H1 (cell line): Measurements from ENCODE around the gene DNAJC22. TPM values are rescaled to one million over a fixed set of nuclear protein-coding genes. Genes with fewer than 3 reads are reported as not detected.

ENCODE experiments used
- CTCF ChIA-PET: fragments of 300-600 bp; sonication (Branson Sonifier 250); formaldehyde crosslinking; loops from one replicate; lab custom pipeline; 2021; ENCODE audit not compliant: partially characterized antibody; lab: Charles Lee
- POLR2A ChIA-PET: fragments of 300-600 bp; sonication (Branson Sonifier 250); formaldehyde crosslinking; loops from one replicate; lab custom pipeline; 2021; ENCODE audit warnings: inconsistent platforms; ENCODE audit not compliant: partially characterized antibody; lab: Charles Lee
- DNase-seq, 2 experiments: peaks; one replicate each; pipeline versions ENCODE4 v3.0.0 to v3.0.0-alpha.2; 2010 to 2022; ENCODE audit warnings: low spot score in 2 of 2, low read depth in 1 of 2, mixed read lengths in 1 of 2
- FAIRE-seq: peaks from 2 replicates; lab custom pipeline; 2011; peaks lifted over from hg19 to GRCh38; lab: Jason Lieb, UNC
- H2AFZ ChIP-seq: 2 replicates; pipeline ENCODE4 v1.8.1; 2012; ENCODE audit warnings: low read length, inconsistent platforms
- H2AK5ac ChIP-seq: 2 replicates; pipeline ENCODE4 v1.6.1; 2013; ENCODE audit warnings: low read depth, low read length
- H2BK120ac ChIP-seq: replicated peaks from 2 replicates; pipeline ENCODE3; 2013; ENCODE audit warnings: low read depth, low read length, inconsistent platforms
- H2BK12ac ChIP-seq: 2 replicates; pipeline ENCODE4 v1.6.1; 2013; ENCODE audit warnings: low read depth, low read length
- H2BK15ac ChIP-seq: 2 replicates; pipeline ENCODE4 v1.6.1; 2013; ENCODE audit warnings: low read length
- H2BK20ac ChIP-seq: 2 replicates; pipeline ENCODE4 v1.6.1; 2013; ENCODE audit warnings: low read length
- H2BK5ac ChIP-seq: 2 replicates; pipeline ENCODE4 v1.6.1; 2013; ENCODE audit warnings: low read depth, low read length
- H3K14ac ChIP-seq: 2 replicates; pipeline ENCODE4 v1.6.1; 2013; ENCODE audit warnings: inconsistent platforms; ENCODE audit not compliant: insufficient read length
- H3K18ac ChIP-seq: 2 replicates; pipeline ENCODE4 v1.6.1; 2013; ENCODE audit warnings: low read length; ENCODE audit errors: extremely low read depth
- H3K23ac ChIP-seq: 2 replicates; pipeline ENCODE4 v1.6.1; 2013; ENCODE audit warnings: inconsistent platforms; ENCODE audit not compliant: insufficient read length
- H3K23me2 ChIP-seq: 2 replicates; pipeline ENCODE4 v1.6.1; 2013; ENCODE audit warnings: low read depth, low read length
- H3K27ac ChIP-seq: 2 replicates; pipeline ENCODE4 v1.6.1; 2011; ENCODE audit warnings: low read depth, low read length, inconsistent platforms
- H3K27me3 ChIP-seq, 4 experiments: replicated peaks in 1 of 4; 1 replicate in 1 of 4; 2 replicates in 3 of 4; pipeline versions ENCODE4 v1.6.1 to v1.8.1; 2011 to 2013; ENCODE audit warnings: low read length in 3 of 4, mild to moderate bottlenecking in 3 of 4, inconsistent platforms in 2 of 4, mixed read lengths in 2 of 4, moderate library complexity in 1 of 4; ENCODE audit not compliant: control insufficient read depth in 3 of 4, insufficient read depth in 3 of 4; ENCODE audit errors: extremely low read depth in 1 of 4
- H3K36me3 ChIP-seq, 4 experiments: 2 replicates each; pipeline versions ENCODE4 v1.6.1 to v1.8.1; 2011 to 2013; ENCODE audit warnings: mild to moderate bottlenecking in 4 of 4, low read length in 3 of 4, moderate library complexity in 2 of 4, control low read depth in 1 of 4, inconsistent platforms in 1 of 4; ENCODE audit not compliant: insufficient read depth in 4 of 4, control insufficient read depth in 2 of 4
- H3K4ac ChIP-seq: replicated peaks from 2 replicates; pipeline ENCODE3; 2013; ENCODE audit warnings: low read length, low read depth, mixed read lengths, inconsistent platforms; ENCODE audit not compliant: insufficient read length
- H3K4me1 ChIP-seq, 4 experiments: replicated peaks in 1 of 4; 1 replicate in 1 of 4; 2 replicates in 3 of 4; pipeline versions ENCODE4 v1.6.1 to v1.8.1; 2011 to 2013; ENCODE audit warnings: low read length in 3 of 4, inconsistent platforms in 2 of 4, mixed read lengths in 1 of 4; ENCODE audit not compliant: insufficient read depth in 4 of 4, control insufficient read depth in 3 of 4
- H3K4me2 ChIP-seq, 2 experiments: 2 replicates each; pipeline versions ENCODE4 v1.6.1 to v1.8.1; 2011 to 2013; ENCODE audit warnings: low read depth in 2 of 2, low read length in 2 of 2, control low read depth in 1 of 2, inconsistent platforms in 1 of 2, mild to moderate bottlenecking in 1 of 2; ENCODE audit not compliant: insufficient read depth in 1 of 2
- H3K4me3 ChIP-seq, 4 experiments: fragments of 200-600, 300-600 bp in 1 of 4; sonication (generic), shearing (Covaris generic), sonication (Bioruptor Twin) in 1 of 4; 2 replicates each; pipeline versions ENCODE4 v1.5.1 to v1.8.1; 2011 to 2016; ENCODE audit warnings: low read length in 4 of 4, low read depth in 3 of 4, control low read depth in 2 of 4, inconsistent platforms in 2 of 4, mild to moderate bottlenecking in 2 of 4, mixed read lengths in 1 of 4, moderate library complexity in 1 of 4; ENCODE audit not compliant: insufficient read depth in 2 of 4; ENCODE audit errors: extremely low read depth in 1 of 4
- H3K56ac ChIP-seq: replicated peaks from 2 replicates; pipeline ENCODE3; 2013; ENCODE audit warnings: low read depth, mild to moderate bottlenecking, mixed read lengths, low read length, inconsistent platforms; ENCODE audit not compliant: insufficient read length
- H3K79me1 ChIP-seq: 2 replicates; pipeline ENCODE4 v1.6.1; 2013; ENCODE audit warnings: low read depth, low read length, control low read depth
- H3K79me2 ChIP-seq, 2 experiments: 2 replicates each; pipeline versions ENCODE4 v1.6.1 to v1.8.1; 2012 to 2013; ENCODE audit warnings: low read length in 2 of 2, mild to moderate bottlenecking in 2 of 2, inconsistent platforms in 1 of 2; ENCODE audit not compliant: insufficient read depth in 2 of 2, control insufficient read depth in 1 of 2
- H3K9ac ChIP-seq, 4 experiments: replicated peaks in 1 of 4; 1 replicate in 1 of 4; 2 replicates in 3 of 4; pipeline versions ENCODE4 v1.6.1 to v1.8.1; 2011 to 2013; ENCODE audit warnings: low read depth in 3 of 4, low read length in 3 of 4, control low read depth in 2 of 4, mild to moderate bottlenecking in 2 of 4, moderate library complexity in 2 of 4, inconsistent platforms in 1 of 4; ENCODE audit errors: extremely low read depth in 1 of 4
- H3K9me3 ChIP-seq, 2 experiments: 2 replicates each; pipeline versions ENCODE4 v1.6.1 to v1.8.1; 2012 to 2013; ENCODE audit warnings: mild to moderate bottlenecking in 2 of 2, moderate library complexity in 2 of 2, control low read depth in 1 of 2, inconsistent platforms in 1 of 2, low read depth in 1 of 2, low read length in 1 of 2, mixed read lengths in 1 of 2; ENCODE audit not compliant: insufficient read depth in 2 of 2
- H4K20me1 ChIP-seq, 2 experiments: replicated peaks in 1 of 2; 2 replicates each; pipeline versions ENCODE3 to v1.8.1; 2011 to 2013; ENCODE audit warnings: inconsistent platforms in 2 of 2, low read length in 2 of 2, mild to moderate bottlenecking in 1 of 2; ENCODE audit not compliant: insufficient read depth in 2 of 2, control insufficient read depth in 1 of 2
- H4K5ac ChIP-seq: 2 replicates; pipeline ENCODE4 v1.6.1; 2013; ENCODE audit warnings: low read length, low read depth, mixed read lengths, inconsistent platforms; ENCODE audit not compliant: insufficient read length
- H4K8ac ChIP-seq: 2 replicates; pipeline ENCODE4 v1.8.0; 2013; ENCODE audit warnings: mild to moderate bottlenecking, moderate library complexity, low read length, inconsistent platforms; ENCODE audit not compliant: insufficient read depth; ENCODE audit errors: extremely low read depth
- H4K91ac ChIP-seq: replicated peaks from 2 replicates; pipeline ENCODE3; 2013; ENCODE audit warnings: low read length, mixed read lengths, inconsistent platforms; ENCODE audit not compliant: insufficient read length
- ASH2L ChIP-seq: fragments of 200-600, 300-600 bp; sonication (generic); IDR thresholded peaks from one replicate; pipeline ENCODE4 v1.7.1; 2017; ENCODE audit warnings: low read length
- ATF3 ChIP-seq: IDR thresholded peaks from 2 replicates; pipeline ENCODE4 v1.6.1; 2011; ENCODE audit warnings: low read depth, mild to moderate bottlenecking, low read length; ENCODE audit not compliant: insufficient read depth
- CHD1 ChIP-seq: IDR thresholded peaks from 2 replicates; pipeline ENCODE4 v1.6.1; 2012; ENCODE audit warnings: low read depth, low read length, improper control_type of control experiment
- CREB1 ChIP-seq: IDR thresholded peaks from 2 replicates; pipeline ENCODE4 v1.6.1; 2012; ENCODE audit warnings: inconsistent platforms
- GTF2F1 ChIP-seq: IDR thresholded peaks from 2 replicates; pipeline ENCODE4 v1.6.1; 2012; ENCODE audit warnings: low read depth, low read length, improper control_type of control experiment, borderline replicate concordance
- MAFK ChIP-seq: IDR thresholded peaks from 2 replicates; pipeline ENCODE4 v1.6.1; 2012; ENCODE audit warnings: low read depth, mild to moderate bottlenecking, improper control_type of control experiment, low read length
- POU5F1 ChIP-seq: IDR thresholded peaks from 2 replicates; pipeline ENCODE4 v1.6.1; 2011; ENCODE audit warnings: low read depth, mild to moderate bottlenecking, low read length, moderate library complexity
- RAD21 ChIP-seq, 2 experiments: IDR thresholded peaks in 1 of 2; conservative IDR thresholded peaks in 1 of 2; 2 replicates each; pipeline ENCODE4 v1.6.1; 2011; ENCODE audit warnings: low read depth in 2 of 2, low read length in 2 of 2, improper control_type of control experiment in 1 of 2, inconsistent platforms in 1 of 2, mild to moderate bottlenecking in 1 of 2, moderate library complexity in 1 of 2
- RFX5 ChIP-seq: IDR thresholded peaks from 2 replicates; pipeline ENCODE4 v1.6.1; 2011; ENCODE audit warnings: low read depth, low read length, improper control_type of control experiment, borderline replicate concordance
- RXRA ChIP-seq: IDR thresholded peaks from 2 replicates; pipeline ENCODE4 v1.6.1; 2011; ENCODE audit warnings: low read depth, mild to moderate bottlenecking, low read length, moderate library complexity; ENCODE audit not compliant: insufficient read depth
- SIX5 ChIP-seq: IDR thresholded peaks from 2 replicates; pipeline ENCODE4 v1.6.1; 2011; ENCODE audit warnings: mild to moderate bottlenecking, low read depth, low read length
- TAF1 ChIP-seq: IDR thresholded peaks from 2 replicates; pipeline ENCODE4 v1.6.1; 2011; ENCODE audit warnings: mild to moderate bottlenecking, low read depth, low read length
- TAF7 ChIP-seq: optimal IDR thresholded peaks from 2 replicates; pipeline ENCODE3; 2011; ENCODE audit warnings: low read depth, mild to moderate bottlenecking, inconsistent platforms, low read length, moderate library complexity, borderline replicate concordance
- YY1 ChIP-seq: IDR thresholded peaks from 2 replicates; pipeline ENCODE4 v1.6.1; 2011; ENCODE audit warnings: low read depth, mild to moderate bottlenecking, low read length
- WGBS, 2 experiments: shearing (Covaris generic) in 1 of 2; methylation state at CpG; one replicate each; pipeline versions ENCODE4 v1.1.6 to v1.1.7; 2013 to 2015; ENCODE audit warnings: low lambda C conversion rate in 2 of 2, mixed read lengths in 2 of 2, inconsistent platforms in 1 of 2, low coverage in 1 of 2, missing lambda C conversion rate in 1 of 2; ENCODE audit not compliant: insufficient replicate concordance in 2 of 2, insufficient coverage in 1 of 2, insufficient read length in 1 of 2; ENCODE audit errors: extremely low coverage in 1 of 2, missing lambda C conversion rate in 1 of 2; 5-methylcytosine and 5-hydroxymethylcytosine counted together
- polyA plus RNA-seq, 7 experiments: library from polyadenylated mRNA; depleted of rRNA in 3 of 7; stranded (reverse) in 5 of 7; unstranded in 2 of 7; fragments of >200 nt in 5 of 7; fragments of 200-250 nt in 2 of 7; gene quantifications; 1 replicate in 5 of 7; 2 replicates in 1 of 7; 4 replicates in 1 of 7; pipeline versions ENCODE4 v1.2.1 to v1.2.3, GENCODE V29; 2011 to 2013; ENCODE audit warnings: missing spikeins in 2 of 7, mixed read lengths in 2 of 7
- total RNA-seq: library from RNA; stranded (reverse); fragmentation: NEBNext Ultra II Directional; extraction: Animal tissue kit (Norgen Biotek cat#: 25700); gene quantifications from 2 replicates; pipeline ENCODE4 v1.2.1, GENCODE V29; 2021

DNAJC22 gene
- total and polyA plus RNA-seq, 2 of the 8 experiments (the other 6 are each of a cell fraction or from before 2014, with no cell fraction given): 0.20 to 0.39 TPM

GRCh38 chr12:49325606-49326005 is 21.1 kb upstream of the DNAJC22 start:
- no peak overlapping the region for H3K14ac ChIP-seq
- peaks cover 7% of the 10 kb centered on the region; the same call in 1 of the 2 replicates for H3K23me2 ChIP-seq
- H2BK120ac ChIP-seq: no peak overlapping the region
- H3K4me2 ChIP-seq: no peak overlapping the region
- POLR2A ChIA-PET: interaction anchor here (0.7 to 0.9 kb wide), 3 partner anchors 27 to 287 kb away, joined by 3 read pairs; no protein-coding TSS in a partner anchor
- CTCF ChIA-PET: interaction anchor here (0.6 to 9.2 kb wide), 8 partner anchors 12 to 258 kb away, joined by 3 to 76 read pairs (median 4); partner anchors contain the start of genes DNAJC22 and PRPH
- FAIRE-seq (no peak), DNase-seq (no peak)
- H3K9ac ChIP-seq: no peak overlapping the region
- WGBS, 2 experiments: 91% methylated on average over 6 of the region's 6 CpGs; no CpG with 5 or more reads in 1 of the 2 experiments
- no peaks in the 10 kb centered on the region; the same call in 1 of the 2 replicates for H3K79me1 ChIP-seq
- H3K4ac ChIP-seq: no peak overlapping the region
- H3K36me3 ChIP-seq: peaks cover 5 to 34% (median 21%) of the 10 kb centered on the region in 4 experiments; a peak in 7 of 8 replicates
- H2AK5ac ChIP-seq: no peak overlapping the region
- H3K4me3 ChIP-seq: no peak overlapping the region
- no peak overlapping the region for H2BK5ac ChIP-seq
- no peak overlapping the region for H3K56ac ChIP-seq
- H4K20me1 ChIP-seq: peaks cover 0 to 4% of the 10 kb centered on the region in 2 experiments
- H3K23ac ChIP-seq: no peak overlapping the region
- no peak overlapping the region for H4K8ac ChIP-seq
- H2AFZ ChIP-seq: no peak overlapping the region
- H3K18ac ChIP-seq: no peak overlapping the region
- H4K91ac ChIP-seq: no peak overlapping the region
- no peak overlapping the region for H3K27ac ChIP-seq
- H3K4me1 ChIP-seq: peaks cover 4 to 13% (median 6%) of the 10 kb centered on the region in 4 experiments; a peak in 6 of 7 replicates
- H3K27me3 ChIP-seq: no peaks in the 10 kb centered on the region
- H2BK20ac ChIP-seq: no peak overlapping the region
- no peak overlapping the region for H2BK15ac ChIP-seq
- H3K79me2 ChIP-seq: peaks cover 0 to 6% of the 10 kb centered on the region in 2 experiments; a peak in 1 of 4 replicates
- H2BK12ac ChIP-seq: no peak overlapping the region
- no peak overlapping the region for H4K5ac ChIP-seq
- no peaks in the 10 kb centered on the region for H3K9me3 ChIP-seq
- TF ChIP-seq GTF2F1 (no peak), ASH2L (no peak), YY1 (no peak), RAD21 (IDR thresholded peaks at IDR 0.05 in 1 of 2, conservative IDR thresholded peaks at IDR 0.05 in 1 of 2; ENCODE audit: low read depth in 2 of 2, low read length in 2 of 2) (no peak), ATF3 (no peak), CREB1 (no peak), POU5F1 (no peak), RXRA (no peak), SIX5 (no peak), MAFK (no peak), CHD1 (no peak), TAF7 (no peak), RFX5 (no peak), TAF1 (no peak)
